Brain microvascular endothelial cell (primary cell): ENCODE measurements around the gene ATXN10.

Experiments
- DNase-seq: peaks from one replicate; pipeline ENCODE4 v3.0.0-alpha.2; 2020
- H3K27ac ChIP-seq: fragments of 250-450 bp; sonication (Bioruptor Pico); 2 replicates; pipeline ENCODE4 v1.5.1; 2020; ENCODE audit warnings: mild to moderate bottlenecking, moderate library complexity
- H3K27me3 ChIP-seq: fragments of 250-450 bp; sonication (Bioruptor Pico); replicated peaks from 2 replicates; pipeline ENCODE4 v1.5.1; 2020; ENCODE audit warnings: mild to moderate bottlenecking
- H3K36me3 ChIP-seq: fragments of 250-450 bp; sonication (Bioruptor Pico); replicated peaks from 2 replicates; pipeline ENCODE4 v1.5.1; 2020; ENCODE audit warnings: mild to moderate bottlenecking
- H3K4me3 ChIP-seq: 2 replicates; pipeline ENCODE4 v1.5.1; 2011; ENCODE audit warnings: low read depth, mild to moderate bottlenecking, control low read depth, low read length, moderate library complexity
- in situ Hi-C: cut with HindIII; loops from 2 replicates; pipeline ENCODE4 v1.10.0; 2017; ENCODE audit warnings: low sequenced_read_pairs, low pct_ligation_motif_present
- TF ChIP-seq, protein P1 (sequence below): IDR thresholded peaks from 2 replicates; pipeline ENCODE4 v1.5.1; 2011; ENCODE audit warnings: low read depth, mild to moderate bottlenecking, moderate library complexity, low read length, control low read depth, inconsistent platforms; ENCODE audit errors: missing control alignments

The ATXN10 gene

DNA sequence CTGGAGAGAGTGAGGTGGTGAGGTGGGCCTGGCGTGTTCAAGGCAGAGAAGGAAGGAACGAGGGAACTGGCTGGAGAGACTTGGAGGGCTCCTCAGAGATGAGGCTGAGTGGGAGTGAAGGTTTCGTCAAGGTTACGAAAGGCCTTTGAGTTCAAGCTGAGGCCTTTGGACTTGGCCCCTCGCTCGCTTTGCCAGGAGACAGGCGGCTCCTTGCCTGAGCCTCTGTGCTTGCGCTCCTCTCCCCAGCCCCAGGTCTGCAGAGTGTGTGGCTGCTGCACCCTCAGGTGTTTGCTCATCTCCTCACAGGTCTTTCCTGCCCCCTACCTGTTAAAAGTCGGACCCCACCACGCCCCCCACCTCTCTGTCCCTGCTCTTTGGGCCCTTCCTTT is 91.6 kb downstream of the ATXN10 start:
- Histone ChIP-seq H3K27ac (no peak overlapping the region), H3K36me3 (no peaks in the 10 kb centered on the region), H3K27me3 (no peaks in the 10 kb centered on the region), H3K4me3 (no peak overlapping the region)
- in situ Hi-C loops = no loop called here
- no peak for DNase-seq
- TF ChIP-seq, protein P1, sequence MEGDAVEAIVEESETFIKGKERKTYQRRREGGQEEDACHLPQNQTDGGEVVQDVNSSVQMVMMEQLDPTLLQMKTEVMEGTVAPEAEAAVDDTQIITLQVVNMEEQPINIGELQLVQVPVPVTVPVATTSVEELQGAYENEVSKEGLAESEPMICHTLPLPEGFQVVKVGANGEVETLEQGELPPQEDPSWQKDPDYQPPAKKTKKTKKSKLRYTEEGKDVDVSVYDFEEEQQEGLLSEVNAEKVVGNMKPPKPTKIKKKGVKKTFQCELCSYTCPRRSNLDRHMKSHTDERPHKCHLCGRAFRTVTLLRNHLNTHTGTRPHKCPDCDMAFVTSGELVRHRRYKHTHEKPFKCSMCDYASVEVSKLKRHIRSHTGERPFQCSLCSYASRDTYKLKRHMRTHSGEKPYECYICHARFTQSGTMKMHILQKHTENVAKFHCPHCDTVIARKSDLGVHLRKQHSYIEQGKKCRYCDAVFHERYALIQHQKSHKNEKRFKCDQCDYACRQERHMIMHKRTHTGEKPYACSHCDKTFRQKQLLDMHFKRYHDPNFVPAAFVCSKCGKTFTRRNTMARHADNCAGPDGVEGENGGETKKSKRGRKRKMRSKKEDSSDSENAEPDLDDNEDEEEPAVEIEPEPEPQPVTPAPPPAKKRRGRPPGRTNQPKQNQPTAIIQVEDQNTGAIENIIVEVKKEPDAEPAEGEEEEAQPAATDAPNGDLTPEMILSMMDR = no peak

- H3K4me3 ChIP-seq = no peak overlapping the region
- DNase-seq = no peak
- in situ Hi-C loops = no loop called here
Measured at GRCh38 chr22:45768490-45768889, 96.9 kb downstream of the ATXN10 start.

GRCh38 chr22:45769569-45770210 is 98.1 kb downstream of the ATXN10 start:
- in situ Hi-C loops = no loop called here
- TF ChIP-seq, protein P1 = no peak
- no peak overlapping the region for H3K4me3 ChIP-seq
- no peak overlapping the region for H3K27ac ChIP-seq
- H3K36me3 ChIP-seq = no peaks in the 10 kb centered on the region
- no peaks in the 10 kb centered on the region for H3K27me3 ChIP-seq
- DNase-seq = no peak

More at GRCh38 chr22:45768490-45768889, 96.9 kb downstream of the ATXN10 start:
- Histone ChIP-seq H3K27me3 (no peaks in the 10 kb centered on the region), H3K36me3 (no peaks in the 10 kb centered on the region), H3K27ac (no peak overlapping the region)
- TF ChIP-seq, protein P1 = no peak

- no peak overlapping the region for H3K4me3 ChIP-seq
- no peaks in the 10 kb centered on the region for H3K27me3 ChIP-seq
- in situ Hi-C loops = no loop called here
- TF ChIP-seq, protein P1 = no peak
- DNase-seq = no peak
- no peaks in the 10 kb centered on the region for H3K36me3 ChIP-seq
- no peak overlapping the region for H3K27ac ChIP-seq
Measured at GRCh38 chr22:45770506-45770905, 98.9 kb downstream of the ATXN10 start.

GRCh38 chr22:45771057-45771456 is 99.4 kb downstream of the ATXN10 start:
- no peak overlapping the region for H3K4me3 ChIP-seq
- no peak for DNase-seq
- in situ Hi-C loops = no loop called here
- no peaks in the 10 kb centered on the region for H3K36me3 ChIP-seq
- TF ChIP-seq, protein P1 = no peak
- no peak overlapping the region for H3K27ac ChIP-seq
- H3K27me3 ChIP-seq = no peaks in the 10 kb centered on the region

DNA sequence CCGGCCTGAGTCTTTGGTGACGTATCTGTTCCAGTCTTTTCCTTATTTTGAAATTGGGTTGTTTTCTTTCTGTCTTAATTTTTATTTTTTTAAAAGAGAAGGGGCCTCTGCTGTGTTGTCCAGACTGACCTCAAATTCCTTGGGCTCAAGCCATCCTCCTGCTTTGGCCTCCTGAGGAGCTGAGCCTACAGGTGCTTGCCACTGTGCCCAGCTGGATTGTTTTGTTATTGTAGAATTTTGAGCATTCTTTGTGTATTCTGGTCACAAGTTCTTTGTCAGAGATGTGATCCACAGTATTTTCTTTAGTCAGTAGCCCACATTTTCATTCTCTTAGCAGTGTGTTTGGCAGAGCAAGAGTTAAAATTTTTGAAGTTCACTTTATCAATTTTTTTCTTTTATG is 100.1 kb downstream of the ATXN10 start:
- H3K27me3 ChIP-seq = no peaks in the 10 kb centered on the region
- no peak overlapping the region for H3K27ac ChIP-seq
- no peaks in the 10 kb centered on the region for H3K36me3 ChIP-seq
- DNase-seq = no peak
- TF ChIP-seq, protein P1 = no peak
- in situ Hi-C loops = no loop called here
- no peak overlapping the region for H3K4me3 ChIP-seq
